ENCODE data around the gene RERE.

Gene RERE

GRCh38 chr1:8817412-8818324 lies at the start of gene RERE:
Gene RERE, minus strand, starts transcription at chr1:8817640.
- in situ Hi-C loops (cut with MboI; ENCODE audit: low sequenced_read_pairs), result no loop called here

GRCh38 chr1:8866792-8867415 lies 49.5 kb upstream of the RERE start:
- in situ Hi-C loops (cut with MboI; ENCODE audit: low sequenced_read_pairs), result no loop called here

GRCh38 chr1:8866173-8866791 lies 48.8 kb upstream of the RERE start:
- in situ Hi-C loops (cut with MboI; ENCODE audit: low sequenced_read_pairs), result no loop called here

- in situ Hi-C loops (cut with MboI; ENCODE audit: low sequenced_read_pairs), result no loop called here
Observed at GRCh38 chr1:8864713-8865344, 47.4 kb upstream of the RERE start.

- in situ Hi-C loops (cut with MboI; ENCODE audit: low sequenced_read_pairs), result no loop called here
Observed at GRCh38 chr1:8863794-8864233, 46.4 kb upstream of the RERE start.

- in situ Hi-C loops (cut with MboI; ENCODE audit: low sequenced_read_pairs), result no loop called here
Observed at GRCh38 chr1:8863138-8863537, 45.7 kb upstream of the RERE start.

- in situ Hi-C loops (cut with MboI; ENCODE audit: low sequenced_read_pairs), result no loop called here
Observed at GRCh38 chr1:8862528-8862927, 45.1 kb upstream of the RERE start.

DNA sequence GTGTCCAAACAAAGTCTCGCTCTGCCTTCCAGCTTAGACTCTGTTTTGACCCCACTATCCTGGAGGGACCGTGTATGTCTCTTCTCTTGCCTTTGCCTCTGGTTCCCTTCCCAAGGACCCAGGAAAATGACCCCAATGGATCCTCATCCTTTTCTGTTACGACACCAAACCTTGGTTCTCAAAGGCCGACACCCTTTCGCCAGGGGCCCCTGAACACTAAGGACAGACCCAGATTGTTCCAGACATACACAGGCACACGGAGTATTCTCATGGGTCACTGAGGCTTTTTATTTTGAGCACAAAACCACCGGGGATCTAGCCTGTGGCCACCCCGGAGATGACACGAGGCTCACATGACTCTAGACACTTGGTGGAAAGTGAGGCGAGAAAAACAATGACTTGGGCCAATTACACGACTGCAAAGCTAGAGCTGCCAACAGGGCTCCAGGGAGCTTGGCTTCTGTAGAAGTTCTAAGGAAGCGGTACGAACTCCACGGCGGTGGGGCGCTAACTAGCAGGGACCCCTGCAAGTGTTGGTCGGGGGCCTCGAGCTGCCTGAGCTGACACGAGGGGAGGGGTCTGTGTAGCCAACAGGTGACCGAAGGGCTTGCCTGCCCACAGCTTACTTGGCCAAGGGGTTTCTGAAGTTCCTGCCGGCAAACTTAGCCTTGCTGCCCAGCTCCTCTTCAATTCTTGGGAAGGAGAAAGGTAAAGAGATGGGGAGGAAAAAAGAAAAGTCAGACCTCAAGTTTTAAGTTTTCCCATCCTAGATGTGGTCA lies 43.5 kb upstream of the RERE start:
- in situ Hi-C loops (cut with MboI; ENCODE audit: low sequenced_read_pairs), result no loop called here

DNA sequence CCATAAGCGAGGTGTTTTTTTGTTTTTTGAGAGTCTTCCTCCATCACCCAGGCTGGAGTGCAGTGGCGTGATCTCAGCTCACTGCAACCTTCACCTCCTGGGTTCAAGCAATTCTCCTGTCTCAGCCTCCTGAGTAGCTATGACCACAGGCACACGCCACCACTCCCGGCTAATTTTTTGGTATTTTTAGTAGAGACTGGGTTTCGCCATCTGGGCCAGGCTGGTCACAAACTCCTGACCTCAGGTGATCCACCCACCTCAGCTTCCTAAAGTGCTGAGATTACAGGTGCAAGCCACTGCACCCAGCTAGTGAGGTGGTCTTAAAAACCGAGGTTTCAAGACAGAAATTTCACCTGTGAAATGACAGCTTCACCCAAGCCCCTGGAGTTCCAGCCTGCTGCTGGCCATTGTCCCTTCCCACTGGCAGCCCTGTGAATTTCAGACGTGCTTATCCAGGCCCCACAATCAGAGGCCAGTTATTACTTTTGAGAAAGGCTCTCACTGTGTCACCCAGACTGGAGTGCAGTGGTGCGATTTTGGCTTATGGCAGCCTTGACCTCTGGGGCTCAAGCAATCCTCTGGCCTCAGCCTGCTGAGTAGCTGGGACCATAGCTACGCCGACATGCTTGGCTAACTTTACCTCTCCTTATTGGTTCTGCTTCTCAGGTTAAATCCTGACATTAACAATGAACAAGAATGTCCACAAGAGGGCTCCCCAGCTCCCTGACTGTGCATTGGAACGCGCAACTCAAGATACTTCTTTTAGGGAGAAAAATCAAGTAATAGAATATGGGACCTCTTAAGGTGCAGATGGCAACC lies 41.7 kb upstream of the RERE start:
- in situ Hi-C loops (cut with MboI; ENCODE audit: low sequenced_read_pairs), result loop anchor here (10.0 kb wide), 1 partner anchor 294 kb away; no protein-coding TSS in a partner anchor

DNA sequence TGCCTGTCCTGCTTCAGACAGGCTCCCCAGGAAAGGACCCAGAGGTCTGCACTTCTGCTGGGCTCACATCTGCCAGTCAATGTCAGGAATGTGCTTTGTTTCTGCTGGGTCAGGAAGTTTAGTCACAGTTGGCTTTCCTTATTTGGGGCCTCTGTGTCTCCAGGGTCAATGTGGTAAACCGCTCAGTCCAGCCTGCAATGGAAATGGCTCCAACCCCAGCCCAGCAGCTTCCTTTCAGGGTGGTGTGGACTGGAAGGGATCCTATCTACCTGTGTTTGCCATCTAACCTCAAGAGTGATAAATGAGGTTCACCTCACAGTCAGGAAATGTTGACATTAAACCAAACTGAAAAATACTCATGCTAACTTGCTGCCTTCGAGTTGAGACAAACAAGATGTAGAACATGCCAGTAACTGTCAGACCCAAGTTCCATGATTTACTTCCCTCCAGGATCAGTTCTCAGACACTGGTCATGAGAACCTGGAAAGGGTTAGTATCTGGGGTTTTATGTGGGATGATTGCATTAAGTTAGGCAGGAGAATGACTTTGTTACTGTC lies 40.8 kb upstream of the RERE start:
- in situ Hi-C loops (cut with MboI; ENCODE audit: low sequenced_read_pairs), result loop anchor here (10.0 kb wide), 1 partner anchor 293 kb away; no protein-coding TSS in a partner anchor

GRCh38 chr1:8856689-8857412 lies 39.4 kb upstream of the RERE start:
- in situ Hi-C loops (cut with MboI; ENCODE audit: low sequenced_read_pairs), result loop anchor here (10.0 kb wide), 1 partner anchor 292 kb away; no protein-coding TSS in a partner anchor

- in situ Hi-C loops (cut with MboI; ENCODE audit: low sequenced_read_pairs), result loop anchor here (10.0 kb wide), 1 partner anchor 289 kb away; no protein-coding TSS in a partner anchor
Observed at GRCh38 chr1:8854240-8854639, 36.8 kb upstream of the RERE start.

- in situ Hi-C loops (cut with MboI; ENCODE audit: low sequenced_read_pairs), result loop anchor here (10.0 kb wide), 1 partner anchor 286 kb away; no protein-coding TSS in a partner anchor
Observed at GRCh38 chr1:8851060-8851459, 33.6 kb upstream of the RERE start.

DNA sequence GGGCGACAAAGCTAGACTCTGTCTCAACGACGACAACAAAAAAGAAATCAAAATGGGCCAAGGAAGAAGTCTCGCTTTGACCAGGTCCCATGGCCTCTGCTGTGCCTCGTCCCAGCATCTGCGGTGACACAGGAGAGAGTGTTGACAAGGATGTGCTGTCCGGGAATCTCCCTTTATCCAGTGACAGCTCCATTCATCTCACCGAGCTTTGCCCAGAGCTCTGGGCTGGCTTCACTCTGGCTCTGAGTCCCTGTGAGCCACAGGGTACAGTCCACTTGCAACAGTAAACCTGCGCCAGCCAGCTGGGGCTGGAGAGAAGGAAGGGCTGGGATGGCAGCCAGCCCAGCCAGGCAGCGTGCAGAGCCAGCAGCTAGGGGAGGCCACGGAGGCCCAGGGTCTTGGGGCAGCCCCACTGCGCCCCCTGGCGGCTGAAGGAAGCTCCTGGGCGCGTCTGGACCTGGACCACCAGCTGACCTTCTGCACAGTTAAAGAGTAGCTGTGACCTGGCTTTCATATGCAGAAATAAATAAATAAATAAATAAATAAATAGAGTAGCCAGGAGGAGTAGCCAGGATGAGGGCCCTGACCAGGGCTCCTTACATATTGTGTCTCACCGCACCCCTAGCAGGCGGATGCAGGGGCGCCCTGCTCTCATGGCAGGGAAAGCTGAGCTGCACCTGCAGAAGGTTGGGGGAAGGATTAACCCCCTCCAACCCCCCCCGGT lies 31.4 kb upstream of the RERE start:
- in situ Hi-C loops (cut with MboI; ENCODE audit: low sequenced_read_pairs), result no loop called here

DNA sequence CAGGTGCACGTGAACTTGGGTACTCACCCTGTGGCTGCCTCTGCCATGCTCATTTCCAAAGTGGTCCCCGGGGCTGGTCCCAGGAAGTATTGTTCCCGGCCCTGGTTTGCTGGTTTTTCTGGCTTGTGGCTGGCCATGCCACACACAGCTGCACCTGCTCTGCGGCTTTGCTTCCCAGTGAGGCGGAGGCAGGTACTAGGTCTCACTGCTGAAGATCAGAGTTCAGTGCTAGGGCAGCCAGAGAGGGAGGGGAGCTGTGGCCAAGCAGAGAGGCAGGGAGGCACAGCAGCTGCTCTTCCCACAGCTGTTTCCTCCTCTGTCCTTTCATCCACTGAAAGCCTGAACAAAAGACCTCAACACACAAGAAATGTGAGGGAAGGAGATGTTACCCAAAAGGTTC lies 30.6 kb upstream of the RERE start:
- in situ Hi-C loops (cut with MboI; ENCODE audit: low sequenced_read_pairs), result no loop called here

DNA sequence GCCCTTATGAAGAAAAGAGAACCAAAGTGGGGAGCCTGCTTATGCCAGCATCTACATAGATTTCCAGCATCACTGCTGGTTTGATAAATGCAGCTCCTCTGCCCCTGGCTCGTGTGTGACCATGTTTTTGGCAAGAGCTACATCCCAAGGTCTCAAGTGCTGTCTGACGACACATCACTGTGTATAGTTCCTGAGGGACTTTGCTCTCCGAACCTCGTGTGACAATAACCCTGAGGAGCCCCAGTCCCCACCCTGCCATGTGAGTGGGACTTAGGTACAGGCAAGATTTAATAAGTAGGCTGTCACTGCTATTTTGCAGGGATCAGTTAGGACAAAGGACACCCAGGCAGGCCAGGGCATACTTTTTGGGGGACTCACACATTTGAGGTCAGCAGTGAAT lies 28.8 kb upstream of the RERE start:
- in situ Hi-C loops (cut with MboI; ENCODE audit: low sequenced_read_pairs), result no loop called here
